Uterus (tissue), 4 donors: ENCODE measurements around the gene IQGAP2. TPM values are rescaled to one million over a fixed set of nuclear protein-coding genes. Genes with fewer than 3 reads are reported as not detected.

Experiments used
- DNase-seq, 2 donors: peaks; one replicate each; pipeline ENCODE4 v3.0.0-alpha.2; 2019 to 2020
- H3K27ac ChIP-seq, 2 donors: fragments of 200-600 bp; sonication (generic); 1 replicate in 1 of 2; 2 replicates in 1 of 2; pipeline ENCODE4 v1.5.1; 2016 to 2018
- H3K27me3 ChIP-seq, 2 donors: fragments of 200-600 bp; sonication (generic); one replicate each; pipeline ENCODE4 v1.5.1; 2018 to 2019; ENCODE audit warnings: control low read depth in 1 of 2
- H3K36me3 ChIP-seq, 2 donors: fragments of 200-600 bp; sonication (generic); one replicate each; pipeline ENCODE4 v1.5.1; 2019; ENCODE audit warnings: control low read depth in 1 of 2
- H3K4me1 ChIP-seq, 2 donors: fragments of 200-600 bp; sonication (generic); one replicate each; pipeline ENCODE4 v1.5.1; 2018 to 2019; ENCODE audit warnings: control low read depth in 1 of 2
- H3K4me3 ChIP-seq, 2 donors: fragments of 200-600 bp; sonication (generic); 1 replicate in 1 of 2; 2 replicates in 1 of 2; pipeline ENCODE4 v1.5.1; 2018 to 2019; ENCODE audit warnings: mild to moderate bottlenecking in 1 of 2
- H3K9me3 ChIP-seq, 2 donors: fragments of 200-600 bp; sonication (generic); one replicate each; pipeline ENCODE4 v1.5.1; 2019; ENCODE audit warnings: control low read depth in 1 of 2
- POLR2A ChIP-seq, 2 donors: fragments of 450-650 bp; IDR thresholded peaks; one replicate each; pipeline ENCODE4 v1.6.1; 2016; ENCODE audit warnings: antibody characterized with exemption in 2 of 2, mild to moderate bottlenecking in 1 of 2, moderate library complexity in 1 of 2
- intact Hi-C: fragments of 100-400 bp; cut with DNase I; formaldehyde crosslinking; loops from one replicate; pipeline ENCODE4 v1.15.1; 2023; ENCODE audit warnings: low total_unique reads
- total RNA-seq, 4 donors: library from RNA; depleted of rRNA in 3 of 4; stranded (reverse); fragments of >200 nt in 3 of 4; gene quantifications; one replicate each; pipeline versions ENCODE4 v1.1.0 to v1.2.4, GENCODE V29; 2014 to 2023
- TF ChIP-seq, protein P1 (sequence below), 4 experiments: fragments of 200-600 bp in 2 of 4; fragments of 450-650 bp in 2 of 4; sonication (generic) in 2 of 4; IDR thresholded peaks; one replicate each; pipeline ENCODE4 v1.5.1; 2016 to 2019; ENCODE audit warnings: antibody characterized with exemption in 4 of 4, mild to moderate bottlenecking in 2 of 4, moderate library complexity in 1 of 4
- donor health status: DM: yes; HTN: yes; CAD: no.

Gene IQGAP2
- total RNA-seq, 4 donors from 2014 or later = 7.1 to 49.2 (median 9.4) TPM

DNA sequence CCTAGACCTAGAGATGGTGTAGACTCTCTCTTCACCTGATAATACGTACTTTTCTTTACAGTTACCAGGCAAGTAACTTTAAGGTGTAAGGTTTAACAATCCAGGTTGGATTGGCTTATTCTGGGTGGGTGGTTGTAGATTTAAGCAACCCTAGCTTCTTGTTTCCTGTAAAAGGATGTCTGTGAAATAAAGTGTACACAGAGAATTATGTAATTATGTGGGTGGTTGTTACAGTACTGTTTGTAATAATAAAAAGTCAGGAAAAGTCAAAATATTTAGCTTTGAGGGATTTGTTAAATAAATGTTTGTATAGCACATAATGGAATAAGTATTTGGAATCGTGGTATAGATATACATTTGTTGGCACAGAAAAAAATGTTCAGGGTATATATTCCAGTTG is 269.2 kb downstream of the IQGAP2 start:
- no peak for DNase-seq
- intact Hi-C loops = no loop called here
- TF ChIP-seq, protein P1, sequence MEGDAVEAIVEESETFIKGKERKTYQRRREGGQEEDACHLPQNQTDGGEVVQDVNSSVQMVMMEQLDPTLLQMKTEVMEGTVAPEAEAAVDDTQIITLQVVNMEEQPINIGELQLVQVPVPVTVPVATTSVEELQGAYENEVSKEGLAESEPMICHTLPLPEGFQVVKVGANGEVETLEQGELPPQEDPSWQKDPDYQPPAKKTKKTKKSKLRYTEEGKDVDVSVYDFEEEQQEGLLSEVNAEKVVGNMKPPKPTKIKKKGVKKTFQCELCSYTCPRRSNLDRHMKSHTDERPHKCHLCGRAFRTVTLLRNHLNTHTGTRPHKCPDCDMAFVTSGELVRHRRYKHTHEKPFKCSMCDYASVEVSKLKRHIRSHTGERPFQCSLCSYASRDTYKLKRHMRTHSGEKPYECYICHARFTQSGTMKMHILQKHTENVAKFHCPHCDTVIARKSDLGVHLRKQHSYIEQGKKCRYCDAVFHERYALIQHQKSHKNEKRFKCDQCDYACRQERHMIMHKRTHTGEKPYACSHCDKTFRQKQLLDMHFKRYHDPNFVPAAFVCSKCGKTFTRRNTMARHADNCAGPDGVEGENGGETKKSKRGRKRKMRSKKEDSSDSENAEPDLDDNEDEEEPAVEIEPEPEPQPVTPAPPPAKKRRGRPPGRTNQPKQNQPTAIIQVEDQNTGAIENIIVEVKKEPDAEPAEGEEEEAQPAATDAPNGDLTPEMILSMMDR (IDR thresholded peaks at IDR 0.05) = no peak
- no peak for TF ChIP-seq POLR2A (IDR thresholded peaks at IDR 0.05)

DNA sequence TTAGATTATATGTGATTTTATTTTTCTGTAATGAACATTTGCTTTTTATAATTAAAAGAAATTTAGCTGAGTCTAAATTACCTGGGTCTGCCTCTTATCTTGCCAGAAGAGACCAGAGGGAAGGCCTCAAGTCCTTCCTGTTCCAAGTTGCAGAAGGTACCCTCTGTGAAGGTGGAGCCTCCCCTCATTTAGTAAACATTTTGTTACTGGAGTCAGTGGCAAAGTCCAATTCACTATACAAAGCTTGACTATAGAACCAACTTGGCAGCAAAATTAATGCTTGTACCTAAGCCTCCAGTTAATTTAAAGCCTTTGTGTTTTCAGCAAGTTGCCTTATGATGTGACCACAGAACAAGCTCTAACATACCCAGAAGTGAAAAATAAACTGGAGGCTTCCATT is 270.0 kb downstream of the IQGAP2 start:
- Histone ChIP-seq H3K9me3 (no peaks in the 10 kb centered on the region), H3K27ac (no peak overlapping the region), H3K36me3 (no peaks in the 10 kb centered on the region), H3K27me3 (no peaks in the 10 kb centered on the region), H3K4me3 (no peak overlapping the region), H3K4me1 (no peaks in the 10 kb centered on the region)
- no peak for DNase-seq
- intact Hi-C loops = no loop called here
- TF ChIP-seq, protein P1 (IDR thresholded peaks at IDR 0.05) = no peak
- TF ChIP-seq POLR2A (IDR thresholded peaks at IDR 0.05) = no peak

More for the DNA sequence above, 269.2 kb downstream of the IQGAP2 start:
- Histone ChIP-seq H3K9me3 (no peaks in the 10 kb centered on the region), H3K27ac (no peak overlapping the region), H3K36me3 (no peaks in the 10 kb centered on the region), H3K27me3 (no peaks in the 10 kb centered on the region), H3K4me1 (no peaks in the 10 kb centered on the region), H3K4me3 (no peak overlapping the region)

DNA sequence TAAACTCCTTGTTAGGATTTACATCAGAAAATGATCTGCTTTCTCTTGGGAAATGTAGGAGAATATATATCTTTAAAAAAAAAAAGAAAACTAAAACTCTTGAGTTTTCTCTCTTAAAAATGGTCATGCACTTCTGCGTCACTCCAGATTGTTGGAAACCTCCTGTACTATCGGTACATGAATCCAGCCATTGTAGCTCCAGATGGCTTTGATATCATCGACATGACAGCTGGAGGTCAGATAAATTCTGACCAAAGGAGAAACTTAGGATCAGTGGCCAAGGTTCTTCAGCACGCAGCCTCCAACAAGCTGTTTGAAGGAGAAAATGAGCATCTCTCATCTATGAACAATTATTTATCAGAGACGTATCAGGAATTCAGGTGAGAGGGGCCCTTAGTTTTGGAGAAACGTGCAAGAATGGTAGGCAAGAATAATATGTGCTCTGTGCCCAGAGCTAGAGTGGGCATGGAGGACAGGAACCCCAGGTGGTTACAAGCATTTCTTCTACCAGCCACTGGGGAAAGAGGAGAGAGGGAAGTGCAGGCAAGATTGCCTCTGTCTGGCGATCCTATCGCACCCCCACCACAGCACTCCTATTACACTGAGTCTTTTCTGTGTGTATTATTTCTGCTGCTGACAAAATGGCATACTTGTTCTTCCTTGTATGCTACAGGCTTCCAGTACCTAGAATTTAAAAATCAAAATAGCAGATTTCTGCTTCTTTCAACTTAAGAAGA is 271.4 kb downstream of the IQGAP2 start:
- no peaks in the 10 kb centered on the region for H3K4me1 ChIP-seq
- TF ChIP-seq POLR2A (IDR thresholded peaks at IDR 0.05) = no peak
- TF ChIP-seq, protein P1 (IDR thresholded peaks at IDR 0.05) = no peak
- no peaks in the 10 kb centered on the region for H3K36me3 ChIP-seq
- no peaks in the 10 kb centered on the region for H3K9me3 ChIP-seq
- no peak for DNase-seq
- intact Hi-C loops = no loop called here
- no peaks in the 10 kb centered on the region for H3K27me3 ChIP-seq
- H3K27ac ChIP-seq = peak overlapping the region in 1 of 2 donors; percentile 49
- no peak overlapping the region for H3K4me3 ChIP-seq

DNA sequence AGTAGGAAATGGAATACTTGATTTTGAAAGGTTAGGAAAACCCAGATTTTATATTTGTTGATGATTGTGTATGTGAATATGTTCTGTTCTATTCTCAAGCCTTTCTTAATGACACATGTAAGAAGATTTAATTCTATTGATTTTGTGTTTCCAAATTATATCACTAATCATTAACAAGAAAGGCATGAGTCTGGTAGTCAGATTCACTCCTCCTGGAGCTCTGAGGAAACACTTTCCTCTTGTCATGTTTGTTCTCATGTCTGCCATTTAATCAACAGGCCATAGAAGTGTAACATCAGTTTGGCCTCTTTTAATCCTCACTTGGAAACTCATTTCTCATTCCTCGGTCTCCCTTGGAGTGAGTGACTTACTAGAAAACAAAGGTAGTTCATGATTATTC is 272.3 kb downstream of the IQGAP2 start:
- Histone ChIP-seq H3K27ac (peak overlapping the region in 1 of 2 donors; percentile 49), H3K27me3 (no peaks in the 10 kb centered on the region), H3K36me3 (no peaks in the 10 kb centered on the region), H3K4me3 (no peak overlapping the region), H3K4me1 (no peaks in the 10 kb centered on the region), H3K9me3 (no peaks in the 10 kb centered on the region)
- DNase-seq = no peak
- intact Hi-C loops = no loop called here
- no peak for TF ChIP-seq POLR2A (IDR thresholded peaks at IDR 0.05)
- TF ChIP-seq, protein P1 (IDR thresholded peaks at IDR 0.05) = no peak

DNA sequence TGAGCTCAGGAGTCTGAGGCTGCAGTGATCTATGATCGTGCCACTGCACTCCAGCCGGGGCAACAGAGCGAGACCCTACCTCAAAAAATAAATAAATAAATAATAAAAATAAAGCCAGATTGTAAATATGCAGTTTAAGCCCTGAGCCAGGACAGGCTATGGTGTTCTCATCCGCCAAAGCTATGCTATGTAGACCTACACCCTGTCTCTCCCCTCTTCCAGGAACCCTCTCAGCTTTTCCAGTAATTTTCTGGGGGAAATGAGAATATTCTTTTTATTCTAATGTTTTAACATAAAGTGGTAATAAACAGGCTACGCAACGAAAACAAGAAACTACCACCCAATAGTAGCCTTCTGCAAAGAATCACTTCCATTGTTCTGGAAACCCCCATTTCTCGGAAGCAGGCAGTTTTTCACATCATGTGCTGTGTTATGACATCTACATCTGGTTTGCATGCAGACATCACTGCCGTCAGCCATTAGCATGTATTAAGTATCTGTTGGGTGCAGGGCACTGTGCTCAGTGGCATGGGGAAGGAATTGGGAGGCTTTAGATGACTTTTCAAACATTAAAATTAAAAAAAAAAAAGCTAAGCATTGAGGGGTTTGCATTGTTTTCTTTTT is 274.9 kb downstream of the IQGAP2 start:
- intact Hi-C loops = no loop called here
- Histone ChIP-seq H3K4me1 (no peaks in the 10 kb centered on the region), H3K27me3 (no peaks in the 10 kb centered on the region), H3K27ac (peak overlapping the region in 1 of 2 donors; percentile 63), H3K36me3 (no peaks in the 10 kb centered on the region), H3K9me3 (no peaks in the 10 kb centered on the region), H3K4me3 (no peak overlapping the region)
- DNase-seq = no peak
- no peak for TF ChIP-seq POLR2A (IDR thresholded peaks at IDR 0.05)
